GM21786 (cell line): ENCODE results near the gene TWF2.

Experiments used
- ATAC-seq: cut with Tn5 transposase; IDR thresholded peaks from one replicate; pipeline ENCODE4 v1.9.1; 2021; ENCODE audit not compliant: unreplicated experiment

Gene TWF2

DNA sequence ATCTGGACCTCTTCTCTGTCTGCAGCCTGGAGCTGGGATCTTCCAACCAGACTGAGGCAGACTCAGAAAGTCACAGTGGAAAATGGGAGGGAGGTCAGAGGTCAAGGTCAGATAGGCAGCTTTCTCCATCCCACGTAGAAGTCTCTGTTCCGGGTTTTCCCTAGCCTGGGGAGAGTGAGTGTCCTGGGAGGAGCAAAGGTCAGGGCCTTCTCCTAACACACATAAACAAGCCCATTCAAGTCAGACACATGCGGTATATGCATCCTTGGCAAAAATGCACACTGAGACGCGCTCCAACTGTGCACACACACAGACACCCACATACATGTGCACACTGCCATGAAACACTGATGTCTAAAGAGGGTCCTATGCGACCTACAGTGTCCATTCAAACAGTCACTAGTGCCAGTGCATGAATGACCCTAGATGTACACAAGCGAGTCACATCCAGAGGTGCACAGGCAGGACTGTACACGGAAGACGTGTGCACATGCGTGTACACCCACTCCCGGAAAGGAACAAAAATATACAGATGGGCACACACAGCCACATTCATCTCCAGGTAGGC, 681 bp downstream of the TWF2 start:
- ATAC-seq: peak; percentile 6

- no peak for ATAC-seq
Measured at GRCh38 chr3:52237657-52238172, 1.2 kb downstream of the TWF2 start.

GRCh38 chr3:52237006-52237656, 1.8 kb downstream of the TWF2 start:
- no peak for ATAC-seq

DNA sequence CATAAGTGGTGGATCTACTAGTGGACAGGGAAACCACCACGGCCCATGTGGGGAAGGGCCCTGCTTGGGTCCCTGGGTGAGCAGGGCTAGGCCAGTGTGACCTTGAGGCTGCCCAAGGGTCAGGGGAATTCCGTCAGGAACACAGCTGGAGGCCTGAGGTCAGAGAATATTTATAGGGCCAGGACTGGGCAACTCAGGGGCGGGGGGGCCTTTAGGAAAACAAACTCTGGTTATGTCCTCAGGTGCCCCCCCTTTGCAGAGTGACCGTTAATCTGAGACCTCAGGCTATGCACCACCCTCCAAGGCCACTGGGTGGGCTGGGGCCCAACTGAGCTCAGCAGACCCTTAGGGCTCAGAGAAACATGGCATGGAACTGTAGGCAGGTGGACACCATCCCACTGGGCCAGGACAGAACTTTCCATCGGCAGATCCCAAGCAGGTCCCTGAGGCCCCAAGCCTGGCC, 2.5 kb downstream of the TWF2 start:
- no peak for ATAC-seq

DNA sequence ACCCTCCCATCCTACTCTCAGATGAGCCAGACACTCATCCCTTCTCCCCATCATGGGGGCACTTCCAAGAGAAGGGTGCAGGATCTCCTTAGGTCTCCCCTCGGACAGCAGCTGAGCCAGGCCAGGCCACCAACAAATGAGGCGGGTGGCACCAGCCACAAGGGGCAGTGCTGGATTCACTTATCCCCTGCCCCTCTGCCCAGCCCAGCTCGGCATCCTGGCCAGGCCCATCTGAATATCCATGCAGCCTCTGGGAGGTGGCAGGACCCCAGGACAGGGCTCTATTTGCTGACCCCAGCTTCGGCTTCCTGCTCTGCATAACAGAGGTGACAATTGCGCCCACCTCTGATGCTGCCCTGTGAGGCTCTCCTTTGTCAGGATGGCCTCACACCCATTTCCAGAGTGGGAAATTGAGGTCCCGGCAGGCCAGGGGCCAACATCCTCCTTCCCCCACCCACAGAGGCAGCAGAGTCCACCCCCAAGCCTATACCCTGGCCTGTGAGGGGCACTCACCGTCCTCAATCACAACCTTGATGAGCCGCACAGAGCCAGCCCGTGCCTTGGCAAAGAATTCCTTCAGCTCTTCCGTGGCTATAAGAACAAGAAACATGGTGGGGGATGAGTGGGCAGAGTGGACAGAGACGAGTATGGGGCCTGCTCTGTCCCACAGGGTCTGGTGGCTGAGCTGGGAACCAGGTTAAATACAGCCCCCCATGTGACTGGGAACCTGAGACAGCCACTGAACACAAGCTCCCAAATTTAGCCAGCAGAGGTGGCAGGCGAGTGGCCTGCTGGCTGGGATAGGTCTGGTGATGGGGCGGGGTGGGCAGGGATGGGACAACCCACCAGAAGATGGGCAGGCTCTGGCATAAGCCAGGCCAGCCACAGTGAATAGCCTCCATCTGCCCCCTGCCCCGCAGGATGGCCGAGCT, 4.2 kb downstream of the TWF2 start:
- no peak for ATAC-seq

- ATAC-seq: no peak
Measured at GRCh38 chr3:52233968-52234367, 5.0 kb downstream of the TWF2 start.

DNA sequence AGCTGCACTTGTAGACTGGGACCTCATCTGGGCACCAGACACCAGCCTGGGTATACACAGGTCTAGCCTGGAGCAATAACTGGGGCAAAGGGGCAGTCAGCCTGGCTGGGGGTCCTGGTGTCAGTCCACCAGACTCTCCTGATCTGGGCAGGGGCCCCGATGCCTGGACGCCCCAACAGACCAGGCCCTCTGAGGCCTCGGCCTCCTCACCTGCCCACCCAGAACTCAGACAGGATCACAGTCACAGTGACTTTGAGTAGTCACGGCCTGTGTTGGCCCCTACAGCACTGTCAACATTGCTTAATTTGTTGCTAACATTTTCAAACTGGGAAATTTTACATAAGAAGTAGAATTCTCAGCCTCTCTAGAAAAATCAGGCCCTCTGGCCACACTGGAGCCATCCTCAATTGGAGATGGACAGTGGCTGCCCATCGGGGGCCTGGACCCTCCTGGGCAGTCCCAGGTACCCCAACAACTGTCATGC, 5.8 kb downstream of the TWF2 start:
- no peak for ATAC-seq

GRCh38 chr3:52232279-52233107, 6.5 kb downstream of the TWF2 start:
- no peak for ATAC-seq

DNA sequence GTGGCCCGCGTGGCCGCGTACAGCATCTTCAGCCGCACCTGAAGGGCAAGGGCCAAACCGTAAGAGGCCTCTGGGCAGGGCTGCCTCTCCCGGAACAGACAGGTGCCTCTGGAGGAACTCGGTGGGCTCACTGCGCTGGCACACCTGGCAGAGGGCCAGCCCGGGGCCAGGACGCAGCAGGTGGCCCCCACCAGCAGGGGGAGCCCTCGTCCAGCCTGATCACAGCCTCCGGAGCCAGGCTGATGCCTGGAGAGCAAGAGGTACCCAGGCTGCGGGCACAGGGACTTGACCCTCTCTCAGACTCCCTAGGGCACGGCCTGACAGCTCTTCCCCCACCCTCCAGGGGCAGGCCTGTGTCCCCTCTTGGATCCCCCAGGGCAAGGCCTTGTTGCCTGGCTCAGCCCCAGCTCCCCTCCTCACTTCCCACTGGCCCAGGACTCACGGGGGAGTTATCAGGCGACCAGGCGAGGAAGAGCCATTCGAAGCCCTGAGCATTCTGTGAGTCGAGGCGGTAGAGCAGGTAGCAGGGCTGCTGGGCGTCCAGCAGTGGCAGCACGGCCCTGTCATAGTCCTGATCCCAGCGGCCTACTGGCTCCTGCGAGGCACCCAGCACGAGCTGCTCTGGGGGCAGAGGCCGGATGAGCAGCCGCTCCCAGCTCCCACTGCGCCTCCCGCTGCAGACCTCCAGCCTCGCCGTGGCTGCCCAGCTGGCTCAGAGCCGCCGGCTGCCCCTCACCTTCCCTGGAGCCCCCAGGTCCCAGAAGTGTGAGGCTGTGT, 7.3 kb downstream of the TWF2 start:
- ATAC-seq: peak; percentile 50

GRCh38 chr3:52230889-52231499, 8.0 kb downstream of the TWF2 start:
- no peak for ATAC-seq

DNA sequence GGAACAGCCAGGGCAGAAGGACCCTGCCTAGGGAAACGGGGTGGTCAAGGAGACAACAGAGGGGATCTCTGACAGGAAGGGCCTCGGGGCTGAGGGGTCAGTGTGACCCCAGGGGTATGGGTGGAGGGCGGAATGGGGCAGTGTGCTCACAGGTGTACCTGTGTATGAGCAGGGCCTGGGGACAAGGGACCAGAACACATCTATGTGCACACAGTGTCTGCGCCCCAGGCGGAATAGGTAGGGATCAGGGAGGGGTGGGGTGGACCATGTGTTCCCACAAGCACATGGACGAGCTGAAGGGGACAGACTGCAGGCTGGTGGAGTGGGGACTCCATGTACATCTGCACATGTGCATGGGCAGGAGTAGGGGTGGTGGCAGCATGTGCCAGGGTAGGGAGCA, 8.5 kb downstream of the TWF2 start:
- no peak for ATAC-seq

DNA sequence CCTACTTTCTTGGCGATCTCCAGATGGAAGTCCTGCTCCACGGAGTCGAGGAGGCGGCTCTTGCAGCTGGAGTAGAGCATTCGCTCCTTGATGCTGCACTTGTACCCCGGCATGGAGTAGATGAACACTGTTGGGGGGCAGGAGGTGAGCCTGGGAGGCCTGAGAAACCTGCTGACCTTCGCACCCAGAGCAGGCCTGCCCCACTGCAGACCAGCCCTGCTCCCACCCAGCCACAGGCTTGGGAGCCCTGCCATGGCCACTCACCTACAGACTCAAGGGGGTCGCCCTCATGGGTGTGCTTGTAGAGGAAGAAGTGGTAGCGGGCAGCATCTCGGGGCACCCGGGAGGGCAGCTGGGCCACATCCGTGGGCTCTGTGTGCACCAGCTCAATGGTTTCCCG, 9.3 kb downstream of the TWF2 start:
- ATAC-seq: no peak

GRCh38 chr3:52228751-52229291, 10.1 kb downstream of the TWF2 start:
- ATAC-seq: no peak

DNA sequence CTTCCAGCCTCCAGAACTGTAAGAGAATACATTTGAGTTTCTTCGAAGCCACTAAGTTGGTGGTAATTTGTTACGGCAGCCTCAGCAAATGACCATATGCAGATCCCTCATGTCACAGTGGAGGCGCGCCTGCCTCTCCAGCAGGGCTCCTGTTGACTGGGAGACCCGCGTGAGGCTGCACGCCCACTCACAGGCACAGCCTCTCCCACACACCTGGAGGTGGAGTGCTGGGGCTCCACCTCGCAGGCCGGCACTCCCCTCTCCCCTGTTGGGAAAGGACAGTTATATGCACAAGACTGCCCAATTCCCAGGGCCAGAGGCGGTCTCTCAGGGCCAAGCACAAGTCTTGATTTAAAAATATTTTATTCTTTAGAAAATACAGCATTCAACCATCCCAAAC, 10.7 kb downstream of the TWF2 start:
- ATAC-seq: no peak

DNA sequence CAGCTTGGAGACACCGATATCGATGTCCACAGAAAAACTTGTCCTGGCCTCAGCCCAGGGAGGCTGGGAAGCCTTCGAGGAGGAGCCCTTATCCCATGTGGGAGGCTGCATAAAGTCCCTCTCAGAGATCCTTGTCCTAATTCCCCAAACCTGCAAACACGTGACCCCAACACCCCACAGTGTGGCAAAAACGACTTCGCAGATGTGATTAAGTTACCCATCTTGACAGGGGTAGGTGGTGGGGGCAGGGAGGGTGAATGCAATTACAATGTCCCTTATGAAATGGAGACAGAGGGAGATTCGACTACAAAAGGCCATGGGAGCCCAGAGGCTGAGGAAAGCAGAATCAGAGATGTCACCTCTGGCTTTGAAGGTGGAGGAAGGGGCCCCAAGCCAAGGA, 11.2 kb downstream of the TWF2 start:
- ATAC-seq: no peak

- no peak for ATAC-seq
Measured at GRCh38 chr3:52227117-52227516, 11.8 kb downstream of the TWF2 start.

DNA sequence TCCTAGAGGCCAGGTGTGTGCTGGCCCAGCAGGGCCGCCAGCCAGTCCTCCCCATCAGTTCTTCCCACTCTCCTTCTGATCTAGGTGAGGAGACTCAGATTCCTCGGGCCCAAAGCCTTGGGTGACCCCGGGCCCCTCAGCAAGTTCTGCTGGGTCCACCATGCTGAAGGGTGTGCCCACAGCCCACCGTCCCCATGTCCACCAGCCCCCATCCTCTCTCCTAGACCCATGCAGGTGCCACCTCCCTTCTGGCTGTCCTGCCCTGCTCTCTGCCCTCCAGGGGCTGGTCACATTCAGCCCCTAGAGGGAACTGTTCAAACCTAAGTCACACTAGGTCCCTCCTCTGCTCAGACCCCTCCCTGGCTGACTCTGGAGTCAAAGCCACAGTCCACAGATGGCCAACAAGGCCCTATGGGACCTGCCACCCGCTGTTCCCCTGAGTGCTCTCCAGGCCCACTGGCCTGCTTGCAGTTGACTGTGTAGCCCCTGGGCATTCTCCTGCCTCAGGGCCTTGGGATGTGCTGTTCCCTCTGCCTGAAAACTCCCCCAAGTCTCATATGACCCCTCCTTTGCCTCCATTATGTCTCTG, 12.6 kb downstream of the TWF2 start:
- no peak for ATAC-seq

DNA sequence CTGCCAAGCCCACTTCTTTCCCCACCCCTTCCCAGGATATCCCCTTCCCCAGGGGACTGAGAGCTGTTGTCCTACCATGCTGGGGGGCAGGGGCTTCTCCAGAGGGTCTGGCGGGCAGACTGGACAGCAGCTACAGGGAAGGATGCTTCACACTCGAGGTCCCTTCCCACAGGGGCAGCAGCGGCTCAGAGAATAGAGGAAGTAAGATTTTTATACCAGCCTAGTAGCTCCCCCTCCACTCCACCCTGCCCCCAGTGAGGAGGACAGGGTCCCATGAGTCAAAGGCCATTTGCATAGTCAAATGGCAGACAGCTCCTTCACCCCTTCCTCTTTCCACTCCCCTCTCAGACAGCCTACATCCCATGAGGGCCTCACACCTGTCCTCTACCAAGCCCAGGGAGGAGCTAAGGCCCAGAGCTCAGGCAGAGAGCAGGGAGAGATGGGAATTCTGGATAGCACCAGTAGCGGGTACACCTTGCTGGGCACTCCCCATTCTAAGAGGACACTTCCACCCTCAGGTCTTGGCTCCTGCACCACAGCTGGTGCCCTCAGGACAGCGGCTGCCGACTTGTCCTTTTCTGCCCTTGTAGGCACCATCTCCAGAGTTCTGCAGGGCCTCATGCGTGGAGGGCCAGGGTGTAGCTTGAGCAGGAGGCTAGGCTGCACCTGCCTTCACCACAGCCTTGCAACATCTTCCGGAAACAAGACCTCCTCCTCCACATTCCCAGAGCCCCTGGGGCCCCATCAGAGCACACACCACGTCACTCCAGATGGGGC, 13.3 kb downstream of the TWF2 start, which contains the start of gene TLR9:
Gene TLR9 (minus strand): TSS at position 194 of the 777 bp plus-strand sequence. CDS start 116 bp downstream, at position 78.
- ATAC-seq: peak; percentile 84
